Activated naive CD4-positive, alpha-beta T cell treated with Interleukin-2 at 50 U/mL for 16 hours (primary cell): Measurements from ENCODE around the gene SLC6A17.

Experiments used
- DNase-seq: peaks from one replicate; pipeline ENCODE4 v3.0.0-alpha.2; 2020

SLC6A17 gene

GRCh38 chr1:110150330-110151174 is at the start of gene SLC6A17:
SLC6A17 (plus strand) TSS chr1:110150494; CDS start chr1:110166930, 16,436 bp downstream.
- peak; percentile 9 for DNase-seq

DNA sequence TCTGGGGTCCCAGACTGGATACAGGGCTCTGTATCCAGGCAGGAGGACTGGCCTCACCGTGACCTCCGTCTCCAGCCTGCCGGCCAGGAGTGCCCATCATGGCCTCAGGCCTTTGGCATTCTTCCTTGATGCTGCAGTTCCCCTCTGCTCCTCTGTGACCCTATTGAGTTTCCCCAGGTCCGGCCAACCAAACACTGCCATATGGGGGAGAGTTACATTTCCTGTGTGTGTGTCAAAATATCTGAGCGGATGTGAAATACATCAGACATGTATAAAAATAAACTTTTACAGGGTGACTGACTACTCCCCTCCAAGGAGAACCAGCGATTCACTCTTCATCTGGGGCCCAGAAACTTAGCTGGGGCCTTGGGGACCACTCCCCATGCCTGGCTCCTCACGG is 48.2 kb upstream of the SLC6A17 start:
- no peak for DNase-seq

- DNase-seq: peak; percentile 63
Measured at GRCh38 chr1:110106013-110106941, 44.0 kb upstream of the SLC6A17 start.

DNA sequence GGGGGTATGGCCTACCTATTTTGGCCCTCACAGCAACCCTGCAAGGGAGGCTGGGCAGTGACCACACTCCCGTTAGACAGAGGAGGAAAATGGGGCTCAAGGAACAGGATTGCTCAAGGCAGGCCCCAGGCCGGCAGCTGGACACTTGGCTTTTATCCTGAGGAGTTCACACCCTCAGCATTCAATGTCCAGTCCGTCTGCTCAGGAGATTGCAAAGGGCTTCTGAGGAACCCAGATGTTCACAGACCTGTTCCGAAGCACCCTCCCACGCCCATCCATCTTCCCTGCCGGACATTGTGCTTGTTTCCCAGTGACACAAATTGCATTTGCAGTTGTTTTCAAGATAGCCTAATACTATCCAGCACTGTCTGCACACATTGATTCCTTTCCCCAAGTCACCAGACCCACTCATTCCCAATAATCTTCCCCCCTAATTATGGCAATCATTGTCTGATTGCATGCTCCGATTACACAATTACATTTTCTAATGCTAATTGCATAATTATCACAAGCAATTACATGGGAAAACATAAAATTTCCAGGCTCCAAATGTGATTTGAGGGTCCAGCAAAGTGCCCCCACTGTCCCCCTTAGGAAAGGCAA is 42.3 kb upstream of the SLC6A17 start:
- no peak for DNase-seq

GRCh38 chr1:110111081-110111480 is 39.2 kb upstream of the SLC6A17 start:
- DNase-seq: no peak

GRCh38 chr1:110112143-110112542 is 38.2 kb upstream of the SLC6A17 start, which contains the start of gene UBL4B:
UBL4B (plus strand) TSS chr1:110112443; CDS start chr1:110112535, 92 bp downstream.
- no peak for DNase-seq

GRCh38 chr1:110112656-110113055 is 37.6 kb upstream of the SLC6A17 start:
- no peak for DNase-seq

DNA sequence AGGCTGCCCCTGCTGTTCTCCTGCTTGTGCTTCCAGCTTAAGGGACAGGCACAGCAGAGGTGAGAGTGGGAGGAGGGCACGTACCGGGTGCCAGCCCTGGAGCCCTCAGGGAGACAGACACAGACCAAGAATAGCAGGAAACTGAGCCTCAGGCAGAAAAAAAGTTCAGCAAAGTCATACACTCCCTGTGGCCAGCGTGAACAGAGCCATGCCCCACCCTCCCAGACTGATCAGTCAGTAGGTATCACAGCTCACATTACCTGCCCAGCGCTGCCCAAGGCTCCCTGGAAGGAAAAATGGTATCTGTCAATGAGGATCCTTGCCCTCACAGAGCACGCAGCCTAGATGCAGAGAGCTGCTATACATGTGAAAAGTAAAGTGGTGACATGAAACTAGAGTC is 36.7 kb upstream of the SLC6A17 start:
- DNase-seq: no peak

GRCh38 chr1:110114173-110114572 is 36.1 kb upstream of the SLC6A17 start:
- no peak for DNase-seq

DNA sequence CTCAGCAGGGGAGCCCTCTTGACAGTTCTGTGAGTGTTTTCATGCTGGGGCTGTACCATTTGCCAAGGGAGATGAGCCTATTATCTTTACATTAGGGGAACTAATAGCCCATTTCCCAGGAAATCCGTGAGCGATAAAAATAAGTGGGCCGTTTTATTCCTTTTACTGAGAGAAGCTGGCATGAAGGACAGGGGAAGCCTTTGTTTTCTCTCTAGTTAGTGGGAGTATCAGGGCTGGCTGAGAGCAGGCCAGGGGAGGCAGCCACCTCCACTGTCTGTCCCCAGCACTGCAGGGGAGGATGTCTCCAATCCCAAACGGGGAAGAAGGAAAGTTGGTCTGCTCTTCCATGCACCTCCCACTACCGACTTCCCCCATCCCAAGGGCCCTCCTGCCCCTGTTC is 35.5 kb upstream of the SLC6A17 start:
- no peak for DNase-seq

GRCh38 chr1:110118636-110119396 is 31.5 kb upstream of the SLC6A17 start:
- DNase-seq: no peak

DNA sequence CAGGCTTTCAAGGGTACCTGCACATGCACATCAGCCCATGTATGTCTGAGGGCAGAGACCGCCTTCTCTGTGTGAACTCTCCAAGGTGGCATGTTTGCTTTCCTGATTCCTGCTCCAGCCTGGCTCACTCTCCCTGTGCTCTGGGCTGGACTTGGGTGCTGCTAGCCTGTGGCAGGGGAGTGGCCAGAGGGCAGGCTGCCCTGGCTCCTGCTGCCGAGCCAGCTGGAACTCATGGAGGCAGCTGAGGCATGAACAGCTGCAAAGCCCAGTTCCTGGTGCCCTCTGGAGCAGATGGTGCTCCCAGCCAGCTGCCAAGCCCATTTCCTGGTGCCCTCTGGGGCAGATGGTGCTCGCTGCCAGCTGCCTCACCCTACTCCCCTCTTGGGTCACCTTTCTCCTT is 30.5 kb upstream of the SLC6A17 start:
- DNase-seq: no peak

GRCh38 chr1:110120960-110121561 is 29.2 kb upstream of the SLC6A17 start:
- DNase-seq: no peak

DNA sequence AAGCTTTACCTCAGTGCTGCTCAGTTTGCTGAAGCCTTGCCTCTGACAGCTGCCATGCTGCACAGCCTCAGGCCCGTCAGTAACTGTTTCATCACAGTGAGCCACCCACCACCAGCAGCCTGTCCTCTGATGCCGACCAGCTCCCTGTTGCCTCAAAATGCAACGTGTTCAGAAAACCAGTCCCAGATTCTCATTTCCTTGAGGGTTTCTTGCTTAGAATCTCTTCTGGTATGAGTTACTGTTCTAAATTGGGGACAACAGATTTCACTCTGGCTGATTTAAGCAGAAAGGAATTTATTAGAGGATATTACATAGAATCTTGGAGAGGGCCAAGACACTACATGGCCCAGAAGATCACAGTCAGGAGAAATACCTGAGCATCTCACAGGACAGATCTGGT is 27.1 kb upstream of the SLC6A17 start:
- DNase-seq: no peak

- DNase-seq: no peak
Measured at GRCh38 chr1:110125810-110126209, 24.5 kb upstream of the SLC6A17 start.

DNA sequence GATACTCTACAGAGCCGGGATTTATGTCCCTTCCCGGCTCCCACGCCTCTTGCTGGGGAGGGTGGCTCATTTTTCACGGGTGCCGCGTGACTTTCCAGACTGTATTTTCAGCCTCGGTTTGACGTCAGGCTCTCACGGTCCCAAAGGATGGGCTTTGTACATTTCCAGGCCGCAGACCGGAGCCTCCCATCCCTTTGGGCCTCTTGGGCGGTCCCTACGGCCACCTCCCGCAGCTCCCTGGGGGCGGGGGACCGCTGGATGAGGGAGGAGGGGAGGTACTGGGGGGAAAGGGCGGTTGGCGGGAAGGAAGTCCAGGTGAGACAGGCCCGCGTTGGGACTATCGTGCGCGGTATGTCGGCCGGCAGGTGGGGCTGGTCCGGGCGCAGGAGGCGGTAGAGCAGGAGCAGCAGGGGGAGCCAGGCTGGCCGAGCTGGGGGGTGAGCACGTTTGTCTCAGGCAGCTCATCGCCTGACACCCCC is 20.1 kb upstream of the SLC6A17 start:
- no peak for DNase-seq

GRCh38 chr1:110130989-110131388 is 19.3 kb upstream of the SLC6A17 start:
- no peak for DNase-seq

DNA sequence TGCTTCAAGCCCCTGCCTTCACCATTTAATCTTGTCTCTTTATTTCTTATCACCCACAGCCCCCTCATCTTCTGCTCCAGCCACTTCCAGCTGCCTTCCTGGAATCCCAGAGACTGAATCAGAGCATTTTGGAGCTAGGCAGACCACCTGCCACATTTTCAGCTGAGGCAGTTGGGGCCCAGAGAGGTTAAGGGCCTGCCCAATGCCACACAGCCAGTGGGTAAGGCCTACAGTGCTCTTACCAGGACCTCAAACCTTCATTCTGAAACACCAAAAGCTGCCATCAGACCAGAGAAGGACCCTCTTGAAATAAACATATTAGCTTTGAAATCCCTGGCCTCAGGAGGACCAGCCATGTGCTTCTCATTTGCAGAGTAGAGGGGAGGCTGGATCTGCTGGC is 17.6 kb upstream of the SLC6A17 start:
- no peak for DNase-seq

DNA sequence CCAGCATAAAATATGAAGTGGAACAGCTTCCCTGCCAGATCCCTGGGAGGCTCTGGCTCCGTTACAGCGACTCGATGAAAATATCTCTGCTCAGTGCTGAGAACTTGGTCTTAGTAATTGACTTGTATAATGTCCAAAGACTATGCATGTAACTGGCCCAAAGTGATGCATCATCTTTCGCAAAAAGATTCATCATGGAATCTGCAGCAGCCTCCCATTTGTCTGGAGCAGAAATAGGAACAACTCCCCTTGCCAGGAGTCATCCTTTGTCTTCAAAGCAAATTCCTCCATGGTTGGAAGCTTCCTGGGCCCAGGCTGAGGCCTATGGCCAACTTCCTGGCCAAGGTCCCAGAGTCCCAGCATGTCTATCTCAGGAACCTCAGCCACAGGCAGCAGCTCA is 16.9 kb upstream of the SLC6A17 start:
- DNase-seq: no peak

GRCh38 chr1:110134050-110134595 is 16.2 kb upstream of the SLC6A17 start:
- DNase-seq: no peak

DNA sequence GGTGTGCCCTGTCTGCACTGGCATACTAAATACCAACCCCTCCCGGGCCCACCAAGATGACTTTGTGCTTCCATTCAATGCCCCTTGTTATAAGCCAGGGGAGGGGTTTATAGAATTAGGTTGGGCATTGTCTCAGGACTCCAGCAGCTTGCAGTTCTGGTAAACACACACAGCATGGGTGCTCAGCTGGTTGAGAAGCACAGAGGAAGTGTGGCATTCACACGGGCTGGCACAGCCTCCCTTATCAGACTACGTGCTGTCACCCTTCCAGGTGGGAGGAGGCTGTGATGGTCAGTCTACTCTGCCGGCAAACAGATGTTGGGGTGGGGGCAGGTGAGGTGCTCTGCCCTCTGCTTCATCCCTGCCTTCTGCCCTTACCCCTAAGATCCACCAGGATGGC is 15.0 kb upstream of the SLC6A17 start:
- no peak for DNase-seq

DNA sequence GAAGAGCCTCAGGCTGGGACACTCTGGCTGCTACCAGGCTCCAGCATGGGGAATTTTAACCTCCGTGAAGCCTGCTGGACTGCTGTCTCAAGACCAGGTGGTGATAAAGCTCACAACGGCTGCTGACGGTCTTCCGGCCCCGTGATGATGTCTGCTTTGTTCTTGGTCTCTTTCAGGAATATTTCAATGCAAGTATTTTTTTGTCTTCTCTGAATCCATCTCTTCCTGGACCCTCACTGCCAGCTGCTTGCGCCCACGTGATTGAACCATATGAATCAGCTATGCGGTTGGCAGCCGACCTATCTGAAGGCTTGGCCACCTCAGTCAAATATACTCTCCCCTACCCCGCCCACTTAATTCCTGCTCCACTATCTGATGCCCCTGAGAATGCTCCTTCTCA is 14.6 kb upstream of the SLC6A17 start:
- DNase-seq: no peak
